PC-3 (cell line): ENCODE measurements around the gene UNC5C. TPM values are rescaled to one million over a fixed set of nuclear protein-coding genes. Genes with fewer than 3 reads are reported as not detected.

Experiments used
- ATAC-seq: fragments of 200-7000 bp; cut with Tn5 transposase; 2 replicates; pipeline ENCODE4 v1.9.1; 2020; ENCODE audit warnings: mild to moderate bottlenecking, moderate library complexity
- BruUV-seq: library from RNA; stranded (reverse); fragments of 400-500 nt; replicated peaks from 2 replicates; lab custom pipeline; 2021; lab: Mats Ljungman, UMichigan
- CTCF ChIA-PET: fragments of 300-600 bp; sonication (Branson Sonifier 250); formaldehyde crosslinking; loops from one replicate; lab custom pipeline; 2022; ENCODE audit warnings: antibody characterized with exemption; lab: Charles Lee
- POLR2A ChIA-PET: fragments of 300-600 bp; sonication (Branson Sonifier 250); formaldehyde crosslinking; loops from one replicate; lab custom pipeline; 2022; ENCODE audit warnings: antibody characterized with exemption; ENCODE audit not compliant: unreplicated experiment; lab: Charles Lee
- DNase-seq: peaks from one replicate; pipeline ENCODE4 v3.0.0-alpha.2; 2015
- H2AFZ ChIP-seq: fragments of 300-600 bp; sonication (generic); 2 replicates; pipeline ENCODE4 v1.6.0; 2016; ENCODE audit warnings: antibody characterized with exemption, low read length
- H3F3A ChIP-seq: fragments of 300-600 bp; sonication (generic); one replicate; pipeline ENCODE4 v1.6.0; 2017; ENCODE audit warnings: antibody characterized with exemption, low read length, control low read depth, mild to moderate bottlenecking; ENCODE audit not compliant: unreplicated experiment
- H3K27ac ChIP-seq: fragments of 300-600 bp; sonication (generic); 2 replicates; pipeline ENCODE4 v1.5.1; 2016; ENCODE audit warnings: mild to moderate bottlenecking, low read length
- H3K27me3 ChIP-seq: fragments of 300-600 bp; sonication (generic); 2 replicates; pipeline ENCODE4 v1.6.1; 2016; ENCODE audit warnings: low read length, mixed read lengths
- H3K36me3 ChIP-seq: fragments of 300-600 bp; sonication (generic); 2 replicates; pipeline ENCODE4 v1.6.1; 2016; ENCODE audit warnings: low read depth, mixed run types, low read length, mixed read lengths
- H3K4me1 ChIP-seq: fragments of 300-600 bp; sonication (generic); 2 replicates; pipeline ENCODE4 v1.5.1; 2016; ENCODE audit warnings: low read length; ENCODE audit not compliant: insufficient read depth
- H3K4me2 ChIP-seq: fragments of 300-600 bp; sonication (generic); 2 replicates; pipeline ENCODE4 v1.6.0; 2016; ENCODE audit warnings: low read length
- H3K4me3 ChIP-seq: fragments of 300-600 bp; sonication (generic); 2 replicates; pipeline ENCODE4 v1.5.1; 2016; ENCODE audit warnings: mild to moderate bottlenecking, low read length, mixed read lengths
- H3K79me2 ChIP-seq: fragments of 300-600 bp; sonication (generic); 2 replicates; pipeline ENCODE4 v1.6.1; 2017; ENCODE audit warnings: low read length, mixed read lengths
- H3K9ac ChIP-seq: fragments of 300-600 bp; sonication (generic); 2 replicates; pipeline ENCODE4 v1.6.0; 2016; ENCODE audit warnings: mild to moderate bottlenecking, low read length
- H3K9me2 ChIP-seq: fragments of 300-600 bp; sonication (generic); replicated peaks from 2 replicates; pipeline ENCODE4 v1.6.1; 2016; ENCODE audit warnings: mixed run types, low read length, mixed read lengths
- H3K9me3 ChIP-seq: fragments of 300-600 bp; sonication (generic); 2 replicates; pipeline ENCODE4 v1.6.1; 2016; ENCODE audit warnings: low read length, mixed read lengths
- H4K20me1 ChIP-seq: fragments of 300-600 bp; sonication (generic); 2 replicates; pipeline ENCODE4 v1.6.1; 2016; ENCODE audit warnings: low read length, mixed read lengths
- CTCF ChIP-seq: fragments of 300-600 bp; sonication (generic); conservative IDR thresholded peaks from 2 replicates; pipeline ENCODE4 v1.5.1; 2017; ENCODE audit warnings: antibody characterized with exemption, low read depth, mild to moderate bottlenecking, low read length
- EZH2 ChIP-seq: fragments of 300-600 bp; sonication (generic); IDR thresholded peaks from one replicate; pipeline ENCODE4 v1.6.1; 2017; ENCODE audit warnings: antibody characterized with exemption, mild to moderate bottlenecking, low read length; ENCODE audit not compliant: unreplicated experiment
- EZH2phosphoT487 ChIP-seq: fragments of 300-600 bp; sonication (generic); IDR thresholded peaks from 2 replicates; pipeline ENCODE4 v1.6.1; 2018; ENCODE audit warnings: mild to moderate bottlenecking, antibody characterized with exemption, low read length, borderline replicate concordance
- intact Hi-C: fragments of 100-400 bp; cut with micrococcal nuclease; formaldehyde crosslinking; loops from 2 replicates; pipeline ENCODE4 v1.9.0; 2023
- total RNA-seq: library from RNA; depleted of rRNA; stranded (reverse); fragments of >200 nt; gene quantifications from 2 replicates; pipeline ENCODE4 v1.2.3, GENCODE V29; 2014

UNC5C gene
- total RNA-seq, 1 experiment from 2014 or later: not detected

GRCh38 chr4:95285797-95286196 lies 263.0 kb downstream of the UNC5C start:
- ATAC-seq (no peak), DNase-seq (no peak)
- H3K27ac ChIP-seq: no peak overlapping the region
- BruUV-seq: no TSS peak
- no peak overlapping the region for H2AFZ ChIP-seq
- no peak overlapping the region for H3K4me3 ChIP-seq
- CTCF ChIA-PET: no interaction called here
- no peaks in the 10 kb centered on the region for H3K9me3 ChIP-seq
- no peaks in the 10 kb centered on the region for H3F3A ChIP-seq
- H4K20me1 ChIP-seq: no peaks in the 10 kb centered on the region
- intact Hi-C loops: no loop called here
- H3K4me2 ChIP-seq: no peak overlapping the region
- H3K4me1 ChIP-seq: peaks cover 19% of the 10 kb centered on the region
- POLR2A ChIA-PET: no interaction called here
- H3K9me2 ChIP-seq: no peaks in the 10 kb centered on the region
- H3K36me3 ChIP-seq: no peaks in the 10 kb centered on the region
- no peak for TF ChIP-seq EZH2
- no peak for TF ChIP-seq EZH2phosphoT487
- no peak for TF ChIP-seq CTCF
- no peaks in the 10 kb centered on the region for H3K27me3 ChIP-seq
- H3K9ac ChIP-seq: no peak overlapping the region
- H3K79me2 ChIP-seq: no peaks in the 10 kb centered on the region

- H3K27me3 ChIP-seq: no peaks in the 10 kb centered on the region
- DNase-seq (peak; percentile 27), ATAC-seq (peak; percentile 50; the same call in 1 of the 2 replicates)
- no peaks in the 10 kb centered on the region for H3F3A ChIP-seq
- H4K20me1 ChIP-seq: no peaks in the 10 kb centered on the region
- intact Hi-C loops: no loop called here
- H2AFZ ChIP-seq: no peak overlapping the region
- no peaks in the 10 kb centered on the region for H3K36me3 ChIP-seq
- H3K9ac ChIP-seq: no peak overlapping the region
- no peak overlapping the region for H3K4me3 ChIP-seq
- H3K4me2 ChIP-seq: no peak overlapping the region
- H3K79me2 ChIP-seq: no peaks in the 10 kb centered on the region
- no peak overlapping the region for H3K27ac ChIP-seq
- H3K9me3 ChIP-seq: no peaks in the 10 kb centered on the region
- CTCF ChIA-PET: no interaction called here
- POLR2A ChIA-PET: no interaction called here
- H3K4me1 ChIP-seq: peaks cover 18% of the 10 kb centered on the region
- TF ChIP-seq EZH2phosphoT487: no peak
- TF ChIP-seq EZH2: no peak
- TF ChIP-seq CTCF: no peak
- no peaks in the 10 kb centered on the region for H3K9me2 ChIP-seq
- no TSS peak for BruUV-seq
These were observed 264.1 kb downstream of the UNC5C start for GRCh38 chr4:95284655-95285054.

- H3K4me3 ChIP-seq: no peak overlapping the region
- intact Hi-C loops: no loop called here
- no peak overlapping the region for H3K4me2 ChIP-seq
- no peaks in the 10 kb centered on the region for H3K9me2 ChIP-seq
- peaks cover 7% of the 10 kb centered on the region; the same call in 1 of the 2 replicates for H3K4me1 ChIP-seq
- H3K9ac ChIP-seq: no peak overlapping the region
- ATAC-seq: no peak
- no peaks in the 10 kb centered on the region for H3K27me3 ChIP-seq
- TF ChIP-seq CTCF (no peak), EZH2phosphoT487 (no peak), EZH2 (no peak)
- ChIA-PET CTCF (no interaction called here), POLR2A (no interaction called here)
- H3K9me3 ChIP-seq: no peaks in the 10 kb centered on the region
- BruUV-seq: no TSS peak
- H2AFZ ChIP-seq: no peak overlapping the region
- H3F3A ChIP-seq: no peaks in the 10 kb centered on the region
- no peaks in the 10 kb centered on the region for H3K79me2 ChIP-seq
- H4K20me1 ChIP-seq: no peaks in the 10 kb centered on the region
- H3K36me3 ChIP-seq: no peaks in the 10 kb centered on the region
- DNase-seq: no peak
- H3K27ac ChIP-seq: no peak overlapping the region
These were observed 265.5 kb downstream of the UNC5C start for GRCh38 chr4:95283320-95283719.
